ENCODE data around the gene WNT16.
"Not testable (repeated sequence)": the region's sequence is repeated elsewhere in the genome, so short reads cannot be mapped to it uniquely, and the experiment has no call there.

Gene WNT16

GRCh38 chr7:121328508-121329190 lies at the start of gene WNT16:
Gene WNT16, plus strand, starts transcription at chr7:121329000. Its CDS starts 293 bp downstream, at chr7:121329293.
- in situ Hi-C loops (cut with MboI; ENCODE audit: low sequenced_read_pairs), result no loop called here

GRCh38 chr7:121279060-121279620 lies 49.7 kb upstream of the WNT16 start:
- in situ Hi-C loops (cut with MboI; ENCODE audit: low sequenced_read_pairs), result no loop called here

DNA sequence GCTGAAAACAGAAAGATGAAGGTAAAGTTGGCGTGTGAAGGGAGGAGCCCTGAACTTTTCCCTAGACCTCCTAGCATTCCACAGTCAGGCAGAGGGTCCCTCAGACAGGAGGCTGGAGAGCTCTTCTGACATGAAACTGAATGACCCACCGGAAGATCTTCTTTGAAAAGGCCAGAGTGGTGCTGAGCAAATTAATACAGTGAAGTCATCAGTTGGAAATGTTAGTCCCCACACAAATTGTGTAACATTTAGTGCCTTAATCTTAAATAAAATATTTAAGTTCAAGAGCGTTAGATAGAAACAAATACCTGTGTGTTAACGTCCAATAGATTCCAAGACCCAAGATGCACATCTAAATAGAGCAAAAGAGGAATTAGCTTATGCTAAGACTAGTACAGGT lies 49.0 kb upstream of the WNT16 start:
- in situ Hi-C loops (cut with MboI; ENCODE audit: low sequenced_read_pairs), result no loop called here

DNA sequence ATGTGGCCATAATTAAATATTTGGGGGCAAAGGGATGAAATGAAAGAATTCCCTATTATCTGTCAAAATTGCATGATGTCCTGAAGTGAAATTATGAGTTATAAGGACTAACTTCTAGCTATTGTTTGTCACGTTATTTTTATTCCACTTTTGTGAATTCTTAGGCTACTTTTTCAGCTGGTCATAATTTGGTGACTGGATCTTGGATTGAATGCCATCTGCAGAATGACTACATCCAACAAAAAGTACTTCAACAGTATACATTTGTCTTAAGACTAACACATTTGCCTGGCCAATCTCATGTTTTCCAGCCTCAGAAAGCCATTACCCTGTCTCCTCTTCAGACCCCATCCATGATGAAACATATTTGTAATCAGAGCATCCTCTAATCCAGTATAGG lies 48.1 kb upstream of the WNT16 start:
- in situ Hi-C loops (cut with MboI; ENCODE audit: low sequenced_read_pairs), result no loop called here

DNA sequence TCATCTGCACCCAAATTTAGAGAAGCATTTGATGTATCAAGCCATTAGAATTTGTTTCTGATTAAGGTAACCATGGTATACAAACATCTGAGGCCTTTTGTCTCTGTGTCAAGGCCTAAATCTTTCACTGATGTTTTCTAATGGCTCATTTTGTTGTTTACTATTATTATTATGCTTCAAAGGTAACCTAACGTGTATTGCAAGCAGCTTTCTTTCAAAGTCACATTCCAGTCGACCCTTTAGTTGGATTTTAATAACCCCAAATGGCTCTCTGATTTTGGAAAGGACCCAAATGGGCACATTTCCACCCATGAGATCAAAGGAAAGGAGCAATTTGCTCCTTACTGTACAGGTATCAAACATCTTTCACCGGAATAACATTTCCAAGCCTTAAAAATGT lies 46.7 kb upstream of the WNT16 start:
- in situ Hi-C loops (cut with MboI; ENCODE audit: low sequenced_read_pairs), result no loop called here

DNA sequence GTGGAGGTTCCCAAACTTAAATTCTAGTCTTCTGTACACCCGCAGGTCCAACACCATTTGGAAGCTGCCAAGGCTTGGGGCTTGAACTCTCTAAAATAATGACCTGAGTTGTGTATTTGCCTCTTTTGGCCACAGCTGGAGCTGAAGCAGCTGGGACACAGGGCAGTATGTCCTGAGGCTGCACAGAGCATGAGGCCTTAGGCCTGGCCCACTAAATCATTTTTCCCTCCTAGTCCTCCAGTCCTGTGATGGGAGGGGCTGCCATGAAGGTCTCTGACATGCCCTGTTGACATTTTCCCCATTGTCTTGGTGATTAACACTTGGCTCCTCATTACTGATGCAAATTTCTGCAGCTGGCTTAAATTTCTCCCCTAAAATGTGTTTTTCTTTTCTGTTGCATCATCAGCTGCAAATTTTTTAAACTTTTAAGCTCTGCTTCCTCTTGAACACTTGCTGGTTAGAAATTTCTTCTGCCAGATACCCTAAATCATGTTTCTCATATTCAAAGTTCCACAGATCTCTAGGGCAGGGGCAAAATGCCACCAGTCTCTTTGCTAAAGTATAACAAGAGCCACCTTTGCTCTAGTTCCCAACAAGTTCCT lies 43.6 kb upstream of the WNT16 start:
- in situ Hi-C loops (cut with MboI; ENCODE audit: low sequenced_read_pairs), result no loop called here

DNA sequence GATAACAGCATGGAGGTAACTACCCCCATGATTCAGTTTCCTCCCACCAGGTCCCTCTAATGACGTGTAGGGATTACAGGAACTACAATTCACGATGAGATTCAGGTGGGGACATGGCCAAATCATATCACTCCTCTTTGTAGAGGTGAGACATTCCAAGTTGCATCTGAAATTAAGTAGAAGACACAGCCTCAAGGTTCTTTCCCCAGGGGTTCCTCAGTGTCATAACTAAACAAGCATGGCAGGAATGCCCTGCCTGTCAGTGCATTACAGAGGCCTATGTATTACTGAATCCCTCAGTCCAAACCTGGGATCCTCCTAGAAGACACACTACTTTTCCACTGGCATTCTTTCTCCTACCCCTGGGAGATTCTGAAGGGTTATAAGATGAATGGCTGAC lies 42.6 kb upstream of the WNT16 start:
- in situ Hi-C loops (cut with MboI; ENCODE audit: low sequenced_read_pairs), result no loop called here

DNA sequence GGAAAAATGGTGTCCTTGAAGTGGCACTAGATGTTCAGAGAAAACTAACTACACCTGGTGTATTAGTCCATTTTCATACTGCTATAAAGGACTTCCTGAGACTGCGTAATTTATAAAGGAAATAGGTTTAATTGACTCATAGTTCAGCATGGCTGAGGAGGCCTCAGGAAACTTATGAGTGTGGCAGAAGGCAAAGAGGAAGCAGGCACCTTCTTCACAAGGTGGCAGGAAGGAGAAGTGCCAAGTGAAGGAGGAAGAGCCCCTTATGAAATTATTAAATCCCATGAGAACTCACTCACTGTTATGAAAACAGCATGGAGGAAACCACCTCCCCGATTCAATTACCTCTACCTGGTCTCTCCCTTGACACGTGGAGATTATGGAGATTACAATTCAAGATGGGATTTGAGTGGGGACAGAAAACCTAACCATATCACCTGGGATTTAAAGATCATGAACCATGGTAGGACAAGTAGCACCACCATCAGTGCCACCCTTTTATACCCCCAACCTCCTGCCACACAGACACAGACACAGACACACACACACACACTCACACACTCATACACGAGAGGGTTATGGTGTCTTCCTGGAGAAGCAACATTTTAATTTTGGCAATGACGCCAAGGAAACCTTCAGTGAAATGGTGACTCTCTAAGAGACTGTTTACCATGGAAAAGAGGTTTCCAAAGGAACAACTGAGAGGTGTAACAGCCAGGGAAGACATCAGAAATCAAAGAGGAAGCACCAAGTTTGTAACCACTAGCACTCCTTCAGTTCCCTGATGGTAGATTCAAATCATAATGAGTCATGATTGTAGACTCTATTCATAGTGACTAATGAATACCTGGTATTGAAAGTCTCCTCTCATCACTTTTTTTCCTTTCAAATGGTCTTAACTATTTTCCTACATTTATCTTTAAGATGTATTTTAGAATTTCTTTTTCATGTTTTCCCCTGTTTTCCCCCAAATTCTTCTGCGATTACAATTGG lies 41.8 kb upstream of the WNT16 start:
- in situ Hi-C loops (cut with MboI; ENCODE audit: low sequenced_read_pairs), result no loop called here

DNA sequence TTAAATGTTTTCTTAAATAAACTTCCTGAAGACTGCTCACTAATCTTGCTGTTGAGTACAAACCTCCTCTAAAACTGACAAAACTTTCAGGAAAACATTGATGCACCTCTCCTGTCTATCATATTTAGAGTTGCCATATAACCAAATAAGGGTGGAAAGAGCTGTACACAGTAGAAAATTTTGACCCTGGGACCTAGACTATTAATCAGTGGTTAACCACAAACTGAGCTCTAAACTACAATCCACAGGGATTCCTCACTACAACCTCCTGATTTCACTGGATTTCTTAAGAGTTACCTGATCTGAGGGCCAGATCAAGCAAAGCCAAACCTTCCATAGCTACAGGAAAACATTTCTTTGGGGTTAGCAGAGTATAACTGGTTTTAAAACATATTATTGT lies 39.9 kb upstream of the WNT16 start:
- in situ Hi-C loops (cut with MboI; ENCODE audit: low sequenced_read_pairs), result no loop called here

- in situ Hi-C loops (cut with MboI; ENCODE audit: low sequenced_read_pairs), result not testable (repeated sequence)
These were observed 38.9 kb upstream of the WNT16 start for GRCh38 chr7:121289930-121290329.

GRCh38 chr7:121294448-121294992 lies 34.3 kb upstream of the WNT16 start:
- in situ Hi-C loops (cut with MboI; ENCODE audit: low sequenced_read_pairs), result no loop called here

DNA sequence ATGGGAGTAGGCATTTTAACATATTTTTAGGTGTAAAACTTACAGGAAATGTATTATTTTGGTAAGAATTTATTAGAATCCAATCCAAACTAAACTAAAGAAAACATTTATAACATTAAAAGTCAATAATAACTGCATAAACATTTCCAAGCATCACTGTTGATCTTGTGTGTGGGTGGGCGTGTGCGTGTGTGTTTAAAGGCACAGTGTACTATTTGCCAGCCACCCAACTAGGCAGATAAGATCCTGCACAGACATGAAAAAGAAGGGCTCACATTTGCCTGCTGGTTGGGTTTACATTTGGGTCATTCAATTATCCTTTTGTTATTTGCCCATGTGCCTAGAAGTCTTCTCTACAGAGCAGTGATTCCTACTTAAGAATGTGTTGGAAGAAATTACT lies 31.0 kb upstream of the WNT16 start:
- in situ Hi-C loops (cut with MboI; ENCODE audit: low sequenced_read_pairs), result no loop called here

- in situ Hi-C loops (cut with MboI; ENCODE audit: low sequenced_read_pairs), result no loop called here
These were observed 30.0 kb upstream of the WNT16 start for GRCh38 chr7:121298831-121299239.

DNA sequence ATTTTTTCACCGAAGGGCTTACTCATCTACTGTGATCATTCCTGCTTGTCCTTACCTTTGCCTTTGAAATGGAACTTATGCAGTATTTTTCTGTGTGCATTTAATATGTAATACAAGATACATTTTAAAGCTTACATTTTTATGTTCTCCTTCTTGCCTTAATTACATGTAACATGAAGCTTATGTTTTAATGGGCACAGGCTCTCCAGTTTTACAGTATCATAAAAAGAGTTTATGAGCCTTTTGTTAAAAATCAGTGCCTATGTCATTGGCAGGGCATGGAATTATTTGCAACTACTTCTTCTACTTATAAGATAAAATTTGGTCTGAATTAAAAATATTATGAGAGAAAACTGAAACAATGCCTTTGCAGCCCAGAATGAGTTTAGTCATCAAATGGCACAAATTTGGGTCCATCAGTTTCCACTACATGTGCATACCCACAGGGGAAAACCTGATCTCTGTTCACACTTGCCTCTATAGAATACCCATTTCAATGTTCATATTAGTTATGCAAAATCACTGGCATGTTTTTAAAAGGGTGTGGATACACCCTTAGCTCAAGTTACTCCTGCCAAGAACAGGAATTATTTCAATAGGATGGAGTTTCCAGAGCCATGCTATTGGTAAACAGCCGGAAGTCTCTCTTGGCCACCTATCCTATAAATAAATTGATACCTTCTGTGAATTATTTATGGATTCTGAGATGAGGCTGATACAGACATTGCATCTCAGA lies 27.9 kb upstream of the WNT16 start:
- in situ Hi-C loops (cut with MboI; ENCODE audit: low sequenced_read_pairs), result no loop called here

- in situ Hi-C loops (cut with MboI; ENCODE audit: low sequenced_read_pairs), result no loop called here
These were observed 27.2 kb upstream of the WNT16 start for GRCh38 chr7:121301446-121302213.

GRCh38 chr7:121302214-121302745 lies 26.5 kb upstream of the WNT16 start:
- in situ Hi-C loops (cut with MboI; ENCODE audit: low sequenced_read_pairs), result no loop called here

DNA sequence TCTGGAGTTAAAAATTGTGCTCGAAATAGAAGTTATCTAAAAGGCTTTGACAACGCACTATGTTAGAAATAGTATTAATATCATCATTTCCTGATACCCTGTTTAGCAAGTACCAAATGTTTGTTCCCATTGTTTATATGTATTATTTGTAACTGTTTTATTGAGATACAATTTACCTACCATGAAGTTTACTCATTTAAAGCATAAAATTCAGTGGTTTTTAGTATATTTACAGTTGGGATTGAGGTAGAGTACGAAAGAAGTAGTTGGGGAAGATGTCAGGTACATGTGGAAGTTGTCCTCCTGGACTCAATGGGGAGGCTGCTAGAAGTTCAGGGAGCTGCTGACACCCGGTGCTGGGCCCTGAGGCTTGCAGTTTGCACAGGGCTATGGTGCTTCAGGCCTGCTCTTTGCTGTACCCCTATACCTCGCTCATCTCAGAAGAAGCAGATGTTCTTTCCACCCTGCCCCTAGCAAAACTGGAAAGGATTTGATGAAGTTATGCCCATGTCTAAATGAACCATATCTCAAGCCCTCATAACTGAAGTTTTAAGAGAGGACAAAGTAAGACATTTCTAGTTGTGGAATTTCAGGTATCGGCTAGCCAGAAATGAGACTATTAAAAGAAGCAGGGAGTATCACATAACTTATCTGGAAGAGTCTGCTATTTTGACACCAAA lies 25.2 kb upstream of the WNT16 start:
- in situ Hi-C loops (cut with MboI; ENCODE audit: low sequenced_read_pairs), result no loop called here

- in situ Hi-C loops (cut with MboI; ENCODE audit: low sequenced_read_pairs), result no loop called here
These were observed 24.6 kb upstream of the WNT16 start for GRCh38 chr7:121304102-121304658.
